Right lung (tissue), 10 donors: Measurements from ENCODE around the gene HOMER2. TPM values are rescaled to one million over a fixed set of nuclear protein-coding genes. Genes with fewer than 3 reads are reported as not detected.
"Not testable (repeated sequence)": the region's sequence is repeated elsewhere in the genome, so short reads cannot be mapped to it uniquely, and the experiment has no call there.

ENCODE experiments used
- DNase-seq, 2 donors: peaks; one replicate each; pipeline ENCODE4 v3.0.0-alpha.2; 2013
- long read RNA-seq, 8 donors: transcript quantifications; one replicate each; lab custom pipeline, GENCODE V29; 2026
- polyA plus RNA-seq, 5 donors: library from polyadenylated mRNA; unstranded; fragments of 120-200 nt; gene quantifications; one replicate each; pipeline versions ENCODE4 v1.2.1 to v1.2.3, GENCODE V29; 2013; ENCODE audit warnings: inconsistent platforms in 1 of 5, low replicate concordance in 1 of 5; ENCODE audit not compliant: insufficient read length in 5 of 5, insufficient read depth in 1 of 5

HOMER2 gene
- 10 to 100 TPM; 14.7 to 23.0 (median 19.1) TPM for polyA plus RNA-seq
- long read RNA-seq, donor 1, partial matches to known transcripts, result 0 of 2 reads
- long read RNA-seq, donor 1, other reads (novel, unspliced or antisense), result 0 of 2 reads
- long read RNA-seq, donor 2, result 0 reads
- long read RNA-seq, donor 3, partial matches to known transcripts, result 0 of 4 reads
- long read RNA-seq, donor 3, other reads (novel, unspliced or antisense), result 0 of 4 reads
- long read RNA-seq, donor 4, partial matches to known transcripts, result 0 of 3 reads
- long read RNA-seq, donor 4, other reads (novel, unspliced or antisense), result 0 of 3 reads
- long read RNA-seq, donor 5, partial matches to known transcripts, result 0 of 2 reads
- long read RNA-seq, donor 5, other reads (novel, unspliced or antisense), result 0 of 2 reads
- long read RNA-seq, donor 6, result 0 reads
- long read RNA-seq, donor 7, partial matches to known transcripts, result 0 of 1 reads
- long read RNA-seq, donor 7, other reads (novel, unspliced or antisense), result 0 of 1 reads
- long read RNA-seq, donor 8, result 0 reads

DNA sequence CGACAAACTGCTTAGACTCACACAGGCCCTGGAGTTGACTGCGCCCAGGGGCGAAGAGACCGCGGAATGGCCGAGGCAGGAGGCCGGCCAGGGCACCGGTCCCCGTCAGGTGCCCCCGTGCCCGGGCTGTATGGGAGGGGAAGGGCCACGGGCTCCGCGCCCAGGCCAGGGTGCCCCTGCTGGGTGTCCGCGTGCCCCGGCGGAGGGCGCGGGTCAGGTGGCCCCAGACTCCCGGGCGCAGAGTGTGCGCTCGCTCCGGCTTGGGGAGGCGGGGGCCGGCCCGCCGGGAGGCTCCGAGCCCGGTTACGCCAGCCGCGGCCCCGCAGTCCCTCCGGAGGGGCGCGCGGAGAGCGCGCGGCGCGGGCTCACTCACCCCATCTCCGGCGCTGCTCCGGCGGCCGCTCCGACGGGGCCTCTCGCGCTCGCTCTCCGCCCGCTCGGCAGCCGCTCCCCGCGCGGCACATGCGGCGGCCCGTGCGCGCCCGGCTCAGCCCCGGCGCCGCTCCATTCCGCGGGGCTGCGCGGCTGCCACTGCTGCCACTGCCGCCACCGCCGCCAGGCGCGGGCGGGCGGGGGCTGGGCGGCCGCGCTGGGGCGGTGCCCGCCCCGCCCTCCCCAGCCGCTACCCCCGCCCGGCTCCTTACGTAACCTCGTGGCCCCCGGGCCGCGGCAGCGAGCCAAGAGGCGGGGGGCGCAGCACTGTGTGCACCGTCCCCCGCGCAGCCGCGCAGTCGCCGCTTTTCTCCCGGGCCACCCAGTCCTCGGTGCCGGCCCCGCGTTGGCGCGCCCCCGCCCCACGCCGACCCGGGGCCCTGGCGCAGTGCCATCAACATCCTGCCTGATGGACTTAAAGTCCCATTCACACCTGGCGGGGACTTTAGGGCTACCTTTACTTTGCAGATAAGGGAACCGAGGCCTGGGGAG lies at the start of gene HOMER2:
Gene HOMER2 (minus strand): TSS at position 563 of the 924 bp plus-strand sequence. CDS start 185 bp downstream, at position 378.
- DNase-seq, result peak in 1 of 2 donors; percentile 31

DNA sequence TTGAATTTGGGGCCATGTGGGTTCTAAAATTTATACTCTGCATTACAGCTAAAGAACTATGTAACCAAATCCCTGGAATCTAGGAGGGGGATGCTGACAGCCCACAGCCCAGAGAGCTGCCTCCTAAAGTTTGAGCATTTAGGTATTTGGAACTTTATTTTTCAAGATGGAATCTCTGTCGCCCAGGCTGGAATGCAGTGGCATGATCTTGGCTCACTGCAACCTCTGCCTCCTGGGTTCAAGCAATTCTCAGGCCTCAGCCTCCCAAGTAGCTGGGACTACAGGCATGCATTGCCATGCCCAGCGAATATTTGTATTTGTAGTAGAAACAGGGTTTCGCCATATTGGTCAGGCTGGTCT lies 48.1 kb upstream of the HOMER2 start:
- DNase-seq, result not testable (repeated sequence)

DNA sequence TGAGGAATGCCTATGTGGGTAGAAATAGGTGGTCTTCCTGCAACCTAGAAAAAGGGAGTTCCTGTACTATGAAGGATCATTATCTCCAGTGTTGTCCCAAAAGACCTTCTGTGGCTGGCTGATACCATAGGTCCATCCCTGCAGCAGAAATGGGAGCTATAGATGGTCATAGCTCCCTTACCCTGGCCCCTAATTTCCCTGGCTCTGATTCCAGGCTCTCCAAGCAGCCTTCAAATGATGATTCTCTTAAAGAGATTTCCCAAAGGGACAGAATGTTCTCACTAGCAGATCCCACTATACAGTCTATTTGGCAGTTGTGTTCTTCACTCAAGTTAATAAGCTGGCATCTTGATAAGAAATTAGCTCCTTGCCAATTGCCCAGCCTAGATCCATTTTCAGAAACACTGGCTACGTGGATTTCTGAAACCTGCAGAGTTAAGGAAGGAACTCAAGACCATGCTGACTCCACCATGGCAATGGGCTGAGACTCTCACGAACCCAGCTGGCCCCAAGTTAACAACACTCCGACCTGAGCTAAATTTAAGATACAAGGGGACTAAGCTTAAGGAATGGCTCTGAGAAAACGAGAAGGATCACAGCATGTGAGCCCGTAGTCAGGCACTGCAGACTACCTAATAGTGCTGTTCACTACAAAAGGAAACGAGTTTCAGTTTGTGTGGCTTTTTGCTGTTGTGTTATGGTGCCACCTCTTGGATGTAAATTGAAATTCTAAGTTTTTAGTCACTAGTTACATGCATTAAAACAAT lies 47.6 kb upstream of the HOMER2 start:
- DNase-seq, result peak; percentile 22 to 33

DNA sequence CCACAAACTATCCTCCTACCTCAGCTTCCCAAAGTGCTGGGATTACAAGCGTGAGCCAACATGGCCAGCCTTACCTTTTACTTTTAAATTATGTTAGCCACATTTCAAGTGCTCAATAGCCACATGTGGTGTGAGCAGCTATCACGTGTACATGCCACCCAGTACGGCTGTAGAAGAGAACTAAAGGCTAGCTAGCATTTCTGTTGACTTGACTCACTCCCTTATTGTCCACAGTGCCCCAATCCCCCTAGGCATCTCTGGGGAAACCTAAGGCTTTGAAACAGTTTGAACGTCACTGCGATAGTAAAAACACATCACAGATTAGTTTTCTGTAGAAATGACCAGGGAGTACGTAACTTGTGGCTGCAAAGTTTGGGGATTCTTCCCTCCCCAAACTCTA lies 46.9 kb upstream of the HOMER2 start:
- DNase-seq, result no peak

DNA sequence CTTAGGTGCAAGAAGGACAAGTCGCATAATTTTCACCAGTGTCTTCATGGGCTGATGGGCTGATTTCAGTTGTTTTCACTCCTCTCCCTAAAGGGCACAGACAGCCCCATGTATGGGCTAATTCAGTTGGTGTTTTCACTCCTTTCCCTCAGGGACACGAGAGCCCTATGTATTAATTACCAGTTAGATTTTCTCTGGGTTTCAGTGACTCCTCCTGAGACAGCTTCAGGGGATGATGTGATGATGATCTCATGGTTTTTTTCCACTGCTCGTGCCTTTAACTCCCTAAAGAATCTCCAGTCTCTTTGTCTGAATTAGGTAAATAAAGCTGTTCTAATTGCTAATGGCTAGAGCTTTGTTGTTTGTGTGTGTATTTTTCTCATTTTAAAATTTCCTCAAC lies 43.4 kb upstream of the HOMER2 start:
- no peak for DNase-seq

DNA sequence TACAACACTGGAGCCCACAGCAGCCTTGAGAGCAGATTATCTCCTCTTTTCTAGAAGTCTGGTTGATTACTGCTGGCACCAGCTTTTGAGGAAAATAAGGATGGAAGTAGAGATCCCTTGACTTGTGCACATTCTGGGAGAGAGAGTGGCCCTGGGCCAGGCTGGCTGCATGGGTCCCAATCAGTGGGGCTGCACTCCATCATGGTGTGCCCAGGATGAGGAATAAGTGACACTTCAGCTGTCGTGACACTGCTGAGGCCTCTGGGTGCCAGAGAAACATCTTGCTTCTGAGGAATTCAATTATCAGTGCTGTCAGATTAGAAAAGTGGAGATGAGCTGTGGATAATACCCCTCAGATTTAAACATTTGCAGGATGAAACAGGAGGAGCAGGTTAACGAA lies 42.6 kb upstream of the HOMER2 start:
- DNase-seq, result no peak

DNA sequence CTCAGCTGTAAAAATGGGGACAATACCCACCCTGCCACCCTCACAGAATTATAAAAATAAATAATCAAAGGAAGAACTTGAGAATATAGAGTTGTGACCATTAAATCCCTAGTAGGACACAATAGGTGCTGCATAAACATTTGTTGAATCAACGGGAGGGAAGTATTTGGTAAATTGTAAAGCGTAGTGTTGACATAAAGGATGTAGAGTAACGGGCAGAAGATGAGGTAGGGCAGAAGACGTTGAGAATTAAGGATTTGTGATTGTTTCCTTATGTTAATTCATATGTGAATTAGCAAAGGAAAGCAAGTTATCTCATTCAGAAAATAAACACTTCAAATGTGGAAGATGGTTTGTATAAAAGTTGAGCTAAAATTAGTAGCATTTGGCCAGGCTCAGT lies 40.6 kb upstream of the HOMER2 start:
- DNase-seq, result no peak

DNA sequence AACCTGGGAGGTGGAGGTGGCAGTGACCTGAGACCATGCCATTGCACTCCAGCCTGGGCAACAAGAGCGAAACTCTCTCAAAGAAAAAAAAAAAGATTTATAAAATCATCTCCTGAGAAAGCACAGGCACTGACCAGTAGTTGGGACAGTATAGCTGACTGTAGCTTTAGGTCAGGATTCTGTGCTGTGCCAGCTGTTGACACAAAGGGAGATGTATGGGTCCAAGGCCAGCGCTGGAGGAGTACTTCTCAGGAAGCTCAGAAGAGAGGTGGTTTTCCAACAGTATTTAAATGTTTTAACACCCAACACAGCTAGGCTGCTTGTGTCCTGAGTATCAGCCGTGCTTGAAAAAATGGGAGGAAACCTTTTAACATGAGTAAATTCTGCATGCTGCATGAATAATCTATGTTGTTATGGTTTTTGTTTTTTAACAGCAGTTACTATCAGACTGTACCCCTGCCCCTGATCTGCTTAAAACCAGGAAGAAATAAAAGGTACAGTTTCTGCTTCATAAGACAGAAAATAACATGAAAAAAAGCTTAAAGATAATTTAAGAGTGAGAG lies 40.0 kb upstream of the HOMER2 start:
- no peak for DNase-seq

DNA sequence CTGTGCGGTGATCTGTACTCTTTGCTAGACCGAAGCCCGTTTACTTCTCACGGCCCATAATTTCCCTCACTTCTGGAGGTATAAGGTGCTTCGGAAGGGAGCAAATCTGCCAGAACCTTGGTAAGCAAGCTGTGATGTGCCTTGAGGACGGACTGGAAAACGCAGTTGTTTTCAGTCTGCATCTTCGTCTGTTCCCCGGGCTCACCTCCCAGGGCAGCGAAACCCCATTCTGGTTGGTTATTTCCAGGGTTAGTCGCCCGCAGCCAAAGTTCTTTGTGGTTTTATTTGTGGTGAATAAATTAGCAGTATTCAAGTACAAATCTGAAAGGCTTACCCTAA lies 33.9 kb upstream of the HOMER2 start:
- DNase-seq, result no peak

DNA sequence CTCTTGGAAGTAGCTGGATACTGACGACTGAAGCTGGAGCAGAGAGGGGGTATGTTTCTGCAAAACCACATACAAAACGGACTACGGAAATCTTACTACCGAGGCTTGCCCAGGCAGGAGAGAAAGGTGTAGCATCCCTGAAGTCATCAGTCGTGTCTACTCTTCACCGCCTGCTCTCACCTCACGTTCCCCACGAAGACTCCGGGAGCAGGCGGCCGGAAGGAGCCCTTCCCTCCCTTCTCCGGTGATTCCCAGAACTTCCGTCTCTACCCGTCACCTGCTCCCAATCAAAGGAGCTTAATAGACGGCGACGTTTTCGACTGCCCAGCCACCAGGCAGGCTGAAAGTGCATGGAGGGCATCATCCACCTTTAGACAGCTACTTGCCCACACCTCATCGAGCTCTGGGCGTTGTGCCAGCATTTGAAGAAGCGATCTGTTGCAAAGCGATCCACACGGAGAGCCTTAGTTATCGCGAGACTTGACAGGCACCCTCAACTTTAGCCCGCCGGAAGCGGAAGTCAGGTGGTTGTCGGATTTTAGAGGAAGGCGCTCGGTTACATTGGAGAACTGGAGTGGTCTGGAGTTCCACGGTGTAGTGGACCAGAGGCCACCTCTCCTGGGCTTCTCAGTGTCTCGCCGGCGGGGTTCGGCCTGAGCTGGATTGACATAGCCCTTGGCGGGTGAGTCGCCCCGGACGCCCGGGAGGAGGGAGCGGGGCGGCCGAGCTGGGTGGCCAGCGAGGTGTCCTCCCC lies 33.3 kb upstream of the HOMER2 start, which contains the start of gene RAMAC:
Gene RAMAC (plus strand): TSS at position 523 of the 754 bp plus-strand sequence. CDS start 2,809 bp downstream, outside the sequence.
- DNase-seq, result peak; percentile 92 to 93

DNA sequence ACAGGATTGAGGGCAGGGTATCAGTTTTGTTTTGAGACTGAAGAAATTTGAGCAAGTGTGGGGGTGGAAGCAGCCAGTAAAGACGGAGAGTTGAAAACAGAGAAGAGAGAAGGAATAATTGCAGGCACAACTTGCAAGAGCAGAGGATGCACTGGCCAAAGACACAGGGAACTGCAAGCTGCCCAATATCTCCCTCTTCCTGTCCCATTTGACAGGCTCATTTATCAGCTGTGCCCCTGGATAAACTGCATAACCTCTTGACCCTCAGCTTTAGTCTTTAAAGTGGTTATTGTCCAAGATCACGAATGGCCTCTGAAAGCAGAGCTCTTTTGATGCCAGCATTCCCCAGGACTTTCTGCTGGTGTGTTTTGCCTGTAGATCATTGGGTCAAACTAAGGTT lies 28.5 kb upstream of the HOMER2 start:
- no peak for DNase-seq

DNA sequence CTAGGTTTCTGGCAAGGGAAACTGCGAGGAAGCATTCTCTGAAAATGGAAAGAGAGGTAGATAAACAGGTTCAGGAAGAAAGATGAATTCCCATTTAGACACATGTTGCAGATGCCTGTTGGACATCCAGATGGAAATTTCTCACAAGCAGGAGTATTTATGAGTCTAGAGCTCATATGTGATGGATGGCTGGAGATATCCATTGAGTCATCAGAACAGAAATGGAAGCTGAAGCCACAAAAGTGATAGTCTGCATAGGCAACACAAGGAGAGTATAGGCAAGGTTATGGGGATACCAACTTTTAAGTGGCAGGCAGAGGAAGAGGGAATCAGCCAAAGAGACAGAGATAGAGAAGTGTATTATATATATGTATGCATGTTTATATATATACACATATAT lies 27.2 kb upstream of the HOMER2 start:
- no peak for DNase-seq

DNA sequence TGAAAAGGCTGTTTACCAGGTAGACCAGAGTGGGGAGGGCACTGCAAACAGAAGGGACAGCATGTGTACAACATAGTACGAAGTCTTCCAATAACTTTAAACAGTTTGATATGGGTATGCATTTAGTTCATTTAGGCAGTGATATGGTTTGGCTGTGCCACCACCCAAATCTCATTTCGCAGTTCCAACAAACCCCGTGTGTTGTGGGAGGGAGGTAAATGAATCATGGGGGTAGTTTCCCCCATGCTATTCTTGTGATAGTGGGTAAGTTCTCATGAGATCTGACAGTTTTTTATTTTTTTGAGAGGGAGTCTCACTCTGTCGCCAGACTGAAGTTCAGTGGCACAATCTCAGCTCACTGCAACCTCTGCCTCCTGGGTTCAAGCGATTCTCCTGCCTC lies 25.9 kb upstream of the HOMER2 start:
- no peak for DNase-seq

DNA sequence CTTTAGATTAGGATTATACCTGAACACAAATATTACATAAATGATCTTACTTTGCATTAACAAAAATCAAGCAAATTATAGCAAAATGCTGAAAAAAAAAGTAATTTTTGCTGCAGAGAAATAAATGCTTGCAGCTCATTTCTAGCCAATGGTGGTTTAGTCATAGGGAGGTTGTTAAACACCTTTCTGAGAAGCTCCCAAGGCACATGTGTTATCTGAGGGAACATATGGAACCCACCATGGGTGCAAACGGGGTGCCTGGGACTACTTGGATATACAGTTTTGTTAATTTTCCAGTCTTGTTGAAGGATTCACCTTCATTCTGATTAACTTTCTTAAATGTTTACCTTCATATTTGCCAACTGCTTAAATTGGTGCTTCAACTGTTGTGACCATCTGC lies 24.6 kb upstream of the HOMER2 start:
- DNase-seq, result no peak

DNA sequence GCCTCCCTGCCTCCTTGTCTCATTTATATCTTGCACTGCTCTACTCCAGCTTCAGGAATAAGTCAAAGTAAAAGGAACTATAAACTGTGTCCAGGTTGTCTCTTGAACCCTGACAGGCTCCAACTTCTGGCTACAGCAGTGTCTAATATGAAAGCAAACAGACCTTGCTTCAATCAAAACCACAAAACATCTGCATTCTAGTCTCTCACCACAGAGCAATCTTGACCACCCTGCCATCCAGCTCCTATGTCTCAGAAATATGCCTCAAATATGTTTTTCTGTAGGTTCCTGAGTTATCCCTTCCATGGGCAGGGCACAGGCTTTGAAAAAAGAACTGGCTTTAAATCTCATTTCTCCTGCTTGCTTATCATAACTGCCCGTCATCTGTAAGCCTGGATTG lies 20.5 kb upstream of the HOMER2 start:
- DNase-seq, result no peak

DNA sequence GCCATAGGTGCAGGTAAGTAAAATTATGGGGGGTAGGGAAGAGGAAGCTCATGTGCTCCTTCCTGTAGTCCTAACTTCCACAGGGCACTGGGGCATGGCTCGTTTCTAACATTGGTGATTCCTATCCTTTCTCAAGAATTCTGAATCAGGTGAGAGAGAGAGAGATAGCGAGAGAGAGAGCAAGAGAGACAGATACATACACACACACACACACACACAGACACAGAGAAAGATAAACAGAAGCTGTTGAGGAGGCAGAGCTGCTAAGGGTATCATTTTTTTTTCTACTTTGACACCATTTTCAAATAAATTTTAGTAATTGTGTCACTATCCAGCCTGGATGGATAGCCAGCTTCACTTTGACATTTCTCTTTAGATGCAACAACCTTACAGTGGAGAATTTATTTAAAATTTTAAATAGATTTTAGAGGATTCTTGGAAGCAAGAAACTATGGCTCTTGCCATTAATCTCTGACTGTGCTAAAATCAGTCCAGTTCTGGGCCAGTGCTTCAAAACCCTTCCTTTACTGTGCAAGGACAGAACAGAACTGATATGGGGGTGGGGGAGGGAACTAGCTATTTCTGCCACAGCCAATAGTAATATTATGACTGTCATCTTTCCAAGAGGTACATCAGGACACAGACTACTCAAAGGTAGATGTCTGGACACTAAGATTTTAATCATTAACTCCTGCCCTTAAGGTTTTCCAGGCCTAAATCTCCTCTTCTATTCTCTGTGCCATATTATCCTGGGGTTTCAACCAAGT lies 18.9 kb upstream of the HOMER2 start:
- no peak for DNase-seq

DNA sequence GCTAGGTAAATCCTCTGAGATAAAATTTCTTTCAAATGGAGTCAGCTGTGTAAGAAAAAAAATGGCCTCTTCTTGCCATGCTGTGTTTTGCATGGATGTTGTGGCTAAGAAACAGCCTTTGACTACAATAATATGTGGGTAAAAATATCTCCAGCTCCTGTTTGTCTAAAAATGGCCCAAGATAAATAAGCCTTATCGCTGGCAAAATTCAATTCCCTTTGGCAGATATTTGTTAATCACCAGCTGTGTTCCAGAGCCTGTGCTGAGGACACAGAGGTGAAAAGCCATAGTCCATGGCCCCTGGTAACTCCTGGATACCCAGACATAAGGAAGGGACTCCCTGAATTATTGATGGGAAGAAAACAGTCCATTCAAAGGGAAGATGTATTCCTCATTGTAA lies 18.2 kb upstream of the HOMER2 start:
- DNase-seq, result no peak

DNA sequence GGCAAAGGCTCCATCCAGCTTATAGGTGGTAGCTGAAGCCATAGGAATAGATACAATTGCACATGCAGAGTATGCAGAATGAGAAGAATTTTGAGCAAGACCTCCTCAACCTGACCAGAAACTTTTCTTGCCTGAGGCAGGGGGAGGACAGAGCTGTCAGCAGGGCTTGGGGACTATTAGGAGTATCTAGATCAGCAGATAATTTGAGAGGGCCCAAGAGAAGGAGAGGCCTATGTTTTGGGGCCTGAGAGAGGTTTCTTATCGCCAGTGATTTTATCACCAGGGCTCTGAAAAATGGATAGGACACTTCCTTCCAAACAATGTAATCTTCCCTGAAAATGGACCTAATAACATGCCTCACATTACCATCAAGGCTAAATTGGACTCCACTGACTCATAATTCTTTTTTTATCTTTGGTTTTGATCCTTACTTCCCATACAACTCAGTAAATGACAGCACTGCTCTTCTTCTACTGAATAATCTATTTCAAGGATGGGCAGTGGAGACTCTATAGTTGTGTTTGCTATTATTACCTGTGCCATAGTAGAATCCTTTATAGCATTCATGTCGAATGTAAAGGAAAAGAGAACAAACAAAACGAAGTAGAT lies 17.7 kb upstream of the HOMER2 start:
- no peak for DNase-seq

DNA sequence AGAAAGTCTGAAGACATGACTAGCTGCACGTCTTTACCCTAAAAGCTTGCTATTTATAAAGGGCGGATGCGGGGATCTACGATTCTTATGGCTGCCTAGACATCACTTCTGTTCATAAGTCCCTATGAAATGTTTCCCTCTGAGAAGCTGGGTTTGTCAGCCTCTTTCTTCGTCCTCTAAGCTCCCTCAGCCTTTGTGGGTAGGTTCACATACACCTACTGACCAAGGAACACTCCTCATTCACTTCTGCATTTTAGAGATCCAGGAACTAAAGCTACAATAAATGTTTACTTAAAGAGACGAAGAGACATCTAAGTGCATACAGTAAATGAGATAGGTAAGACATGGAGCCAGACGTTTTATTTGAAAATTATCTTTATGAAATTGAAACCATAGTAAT lies 16.8 kb upstream of the HOMER2 start:
- no peak for DNase-seq
